HepG2 (cell line): ENCODE measurements around the gene PEX11B. TPM values are rescaled to one million over a fixed set of nuclear protein-coding genes. Genes with fewer than 3 reads are reported as not detected.

Experiments
- CTCF ChIP-seq: sonication (generic); formaldehyde crosslinking; IDR thresholded peaks from 2 replicates; pipeline ENCODE4 v1.5.0; 2020; ENCODE audit warnings: mild to moderate bottlenecking, missing genetic modification reagents, moderate library complexity
- HOXA7 ChIP-seq: sonication (generic); formaldehyde crosslinking; IDR thresholded peaks from 2 replicates; pipeline ENCODE4 v1.8.1; 2022; ENCODE audit warnings: mild to moderate bottlenecking, missing genetic modification reagents, moderate library complexity
- KAT8 ChIP-seq: IDR thresholded peaks from 2 replicates; pipeline ENCODE4 v1.6.1; 2016; ENCODE audit warnings: missing genetic modification reagents, missing compliant biosample characterization
- MAFK ChIP-seq, 2 experiments: IDR thresholded peaks in 1 of 2; conservative IDR thresholded peaks in 1 of 2; 2 replicates each; pipeline ENCODE4 v1.6.1; 2011; ENCODE audit warnings: improper control_type of control experiment in 2 of 2, low read length in 2 of 2
- MYPOP ChIP-seq: sonication (generic); formaldehyde crosslinking; IDR thresholded peaks from 2 replicates; pipeline ENCODE4 v1.8.1; 2023; ENCODE audit warnings: mild to moderate bottlenecking, moderate library complexity, missing genetic modification reagents
- SMARCE1 ChIP-seq: fragments of 450-650 bp; IDR thresholded peaks from 2 replicates; pipeline ENCODE4 v1.6.1; 2017; ENCODE audit warnings: borderline replicate concordance
- ZNF326 ChIP-seq: sonication (generic); formaldehyde crosslinking; IDR thresholded peaks from 2 replicates; pipeline ENCODE4 v1.4.0; 2020; ENCODE audit warnings: missing genetic modification reagents, borderline replicate concordance
- ZNF383 ChIP-seq: sonication (generic); formaldehyde crosslinking; IDR thresholded peaks from 2 replicates; pipeline ENCODE4 v1.4.0; 2020; ENCODE audit warnings: missing genetic modification reagents, mild to moderate bottlenecking, borderline replicate concordance
- ZNF407 ChIP-seq: sonication (generic); formaldehyde crosslinking; IDR thresholded peaks from one replicate; pipeline ENCODE4 v1.5.1; 2020; ENCODE audit warnings: mild to moderate bottlenecking, missing genetic modification reagents; ENCODE audit errors: not compliant biosample characterization
- ZNF614 ChIP-seq: IDR thresholded peaks from 2 replicates; pipeline ENCODE4 v1.6.1; 2018; ENCODE audit warnings: missing biosample characterization, missing genetic modification reagents, inconsistent platforms, borderline replicate concordance
- ZNF615 ChIP-seq: sonication (generic); formaldehyde crosslinking; IDR thresholded peaks from 2 replicates; pipeline ENCODE4 v1.5.0; 2020; ENCODE audit warnings: mild to moderate bottlenecking, missing genetic modification reagents, borderline replicate concordance
- ZNF691 ChIP-seq: sonication (generic); formaldehyde crosslinking; IDR thresholded peaks from 2 replicates; pipeline ENCODE4 v1.4.0; 2020; ENCODE audit warnings: missing genetic modification reagents, low read depth, mild to moderate bottlenecking, borderline replicate concordance
- ZNF747 ChIP-seq: sonication (generic); formaldehyde crosslinking; IDR thresholded peaks from 2 replicates; pipeline ENCODE4 v1.8.1; 2023; ENCODE audit warnings: missing genetic modification reagents, mild to moderate bottlenecking, borderline replicate concordance
- ZNF790 ChIP-seq: sonication (generic); formaldehyde crosslinking; IDR thresholded peaks from 2 replicates; pipeline ENCODE4 v1.8.0; 2022; ENCODE audit warnings: missing genetic modification reagents, mild to moderate bottlenecking, borderline replicate concordance
- ZNF841 ChIP-seq: sonication (generic); formaldehyde crosslinking; IDR thresholded peaks from 2 replicates; pipeline ENCODE4 v1.8.1; 2023; ENCODE audit warnings: missing genetic modification reagents, borderline replicate concordance
- polyA plus RNA-seq, 8 experiments: library from polyadenylated mRNA; depleted of rRNA in 3 of 8; stranded (reverse) in 7 of 8; unstranded in 1 of 8; fragments of >200 nt; fragmentation: Illumina TruSeq in 4 of 8; extraction: Trizol in 4 of 8; gene quantifications; 2 replicates each; pipeline versions ENCODE4 v1.2.1 to v1.2.3, GENCODE V29; 2011 to 2016; ENCODE audit warnings: low read depth in 4 of 8, missing spikeins in 1 of 8, mixed read lengths in 1 of 8; ENCODE audit not compliant: insufficient read depth in 1 of 8
- total RNA-seq, 5 experiments: library from RNA; depleted of rRNA; stranded (reverse); fragments of >200 nt; fragmentation: Illumina TruSeq; extraction: Trizol; gene quantifications; 2 replicates each; pipeline ENCODE4 v1.2.3, GENCODE V29; 2016; ENCODE audit warnings: low read depth in 1 of 5

The PEX11B gene
- total and polyA plus RNA-seq, 2 of the 13 experiments (the other 11 are each of a cell fraction or from before 2014, with no cell fraction given), result 21.6 to 48.4 TPM

- TF ChIP-seq ZNF790 (CRISPR knock-in tag), result 0 out of 2 replicates have a peak, but pooled peaks have one; percentile 49
- TF ChIP-seq ZNF614 (CRISPR knock-in tag), result peak; percentile 73
- TF ChIP-seq ZNF407 (CRISPR knock-in tag), result no peak
- TF ChIP-seq ZNF747 (CRISPR knock-in tag), result no peak
- no peak for TF ChIP-seq ZNF841 (CRISPR knock-in tag)
- TF ChIP-seq CTCF, result peak; percentile 98
- TF ChIP-seq SMARCE1, result no peak
- TF ChIP-seq ZNF691 (CRISPR knock-in tag), result peak; percentile 33; the same call in 1 of the 2 replicates
- TF ChIP-seq MYPOP (CRISPR knock-in tag), result peak; percentile 82; the same call in 1 of the 2 replicates
- peak; percentile 80 for TF ChIP-seq KAT8
- no peak for TF ChIP-seq MAFK (conservative IDR thresholded peaks at IDR 0.05 in 1 of 2, IDR thresholded peaks at IDR 0.05 in 1 of 2; ENCODE audit: low read length in 2 of 2)
- TF ChIP-seq HOXA7 (CRISPR knock-in tag), result no peak
- no peak for TF ChIP-seq ZNF326 (CRISPR knock-in tag)
- 0 out of 2 replicates have a peak, but pooled peaks have one; percentile 51 for TF ChIP-seq ZNF615
- no peak for TF ChIP-seq ZNF383 (CRISPR knock-in tag)
Measured at GRCh38 chr1:145891587-145892485, 26.7 kb downstream of the PEX11B start (continued).
